ENCODE measurements around the gene ZBTB16.

DNA sequence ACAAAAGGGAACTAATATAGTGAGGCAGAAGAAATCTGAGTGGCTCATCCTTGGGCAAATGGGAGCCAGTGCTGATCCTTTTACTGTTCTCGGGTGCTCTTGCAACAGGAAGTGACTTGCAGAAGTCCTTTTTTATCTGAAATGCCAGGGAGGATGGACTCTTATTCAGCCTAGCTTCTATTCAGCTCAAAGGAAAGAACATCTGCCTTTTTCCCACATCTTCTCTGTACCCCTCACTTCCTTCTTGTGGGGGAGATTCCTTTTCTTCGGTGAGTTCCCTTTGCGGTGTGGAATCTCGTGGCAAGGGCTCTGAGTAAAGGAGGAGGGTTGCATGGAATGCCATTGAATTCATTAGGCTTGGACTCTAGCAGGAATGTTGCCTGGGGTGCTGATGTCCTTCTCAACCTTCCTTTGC, 76.2 kb downstream of the ZBTB16 start:
- TF ChIP-seq POLR2A (IDR thresholded peaks at IDR 0.05) (no peak), CTCF (IDR thresholded peaks at IDR 0.05) (no peak)

Data from stomach (tissue), 4 donors.